RKO (cell line): ENCODE data around the gene VPS26B.
"Not testable (repeated sequence)": the region's sequence is repeated elsewhere in the genome, so short reads cannot be mapped to it uniquely, and the experiment has no call there.

ENCODE experiments used
- DNase-seq: peaks from one replicate; pipeline ENCODE4 v3.0.0-alpha.2; 2016; ENCODE audit warnings: low spot score

The VPS26B gene

GRCh38 chr11:134231958-134232659, 7.6 kb downstream of the VPS26B start:
- DNase-seq = no peak

- no peak for DNase-seq
These were observed 9.3 kb downstream of the VPS26B start for GRCh38 chr11:134233729-134234179.

- no peak for DNase-seq
These were observed 10.9 kb downstream of the VPS26B start for GRCh38 chr11:134235399-134235798.

DNA sequence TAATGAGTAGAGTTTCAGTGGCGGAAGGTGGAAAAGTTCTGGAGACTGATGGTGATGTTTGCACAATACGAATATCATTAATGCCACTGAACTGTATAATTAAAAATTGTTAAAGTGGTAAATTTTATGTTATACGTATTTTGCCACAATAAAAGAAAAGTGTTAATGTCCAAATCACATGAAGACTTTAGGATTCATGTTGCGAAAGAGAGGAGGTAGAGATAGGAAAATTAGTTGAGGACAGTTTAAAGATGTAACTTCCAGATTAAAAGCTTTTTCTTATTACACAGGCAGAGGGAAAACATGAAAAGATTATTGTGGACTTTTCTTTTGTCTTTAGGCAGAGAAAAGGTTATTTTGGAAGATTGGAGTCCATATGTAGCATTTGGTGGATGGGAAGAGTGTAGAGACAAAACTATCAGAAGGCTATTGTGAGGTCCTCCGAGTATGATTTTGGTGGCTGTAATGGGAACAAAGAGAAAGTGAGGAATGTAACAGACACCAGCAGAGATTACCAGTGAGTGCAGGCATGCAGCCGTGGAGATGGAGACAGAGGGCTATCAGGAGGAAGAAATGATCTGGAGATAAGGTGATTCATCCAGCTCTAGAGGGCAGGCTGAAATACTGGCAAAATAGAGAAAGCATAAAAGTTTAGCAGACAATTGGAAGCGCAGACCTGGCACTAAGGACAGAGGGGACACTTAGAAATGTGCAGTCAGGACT, 12.5 kb downstream of the VPS26B start:
- DNase-seq = no peak

- DNase-seq = no peak
These were observed 13.1 kb downstream of the VPS26B start for GRCh38 chr11:134237557-134237922.

DNA sequence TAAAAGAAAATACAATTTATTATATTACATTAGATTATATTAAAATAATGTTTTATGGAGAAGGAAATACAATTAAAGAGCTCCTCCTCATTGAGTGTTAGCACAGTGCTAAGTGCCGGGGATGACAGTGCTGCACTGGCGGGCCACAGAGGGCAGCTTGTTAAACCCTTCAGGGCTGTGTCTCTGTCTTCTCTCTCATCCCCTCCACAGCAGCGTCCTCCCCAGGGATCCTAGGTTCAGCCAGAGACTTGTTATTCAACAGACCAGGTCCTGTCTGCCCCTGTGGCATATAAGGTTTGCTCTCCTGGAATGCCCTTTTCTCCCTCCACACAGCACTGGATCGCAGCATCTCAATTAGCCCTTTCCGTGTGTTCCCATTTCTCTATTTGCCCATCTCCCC, 14.5 kb downstream of the VPS26B start:
- no peak for DNase-seq

DNA sequence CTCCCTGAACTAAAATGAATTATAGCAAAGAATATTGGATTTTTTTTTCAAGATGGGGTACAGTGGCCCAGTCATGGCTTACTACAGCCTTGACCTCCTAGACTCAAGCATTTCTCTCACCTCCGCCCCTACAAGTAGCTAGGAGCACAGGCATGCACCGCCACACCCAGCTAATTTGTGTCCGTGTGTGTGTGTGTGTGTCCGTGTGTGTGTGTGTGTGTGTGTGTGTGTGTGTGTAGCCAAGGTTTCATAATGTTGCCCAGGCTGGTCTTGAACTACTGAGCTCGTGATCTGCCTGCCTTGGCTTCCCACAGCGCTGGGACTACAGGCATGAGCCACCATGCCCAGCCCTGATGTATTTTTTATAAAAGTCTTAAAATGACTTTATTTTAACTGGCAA, 16.1 kb downstream of the VPS26B start:
- DNase-seq = no peak

GRCh38 chr11:134242376-134242775, 17.9 kb downstream of the VPS26B start:
- DNase-seq = no peak

- DNase-seq = no peak
These were observed 19.4 kb downstream of the VPS26B start for GRCh38 chr11:134243913-134244312.

DNA sequence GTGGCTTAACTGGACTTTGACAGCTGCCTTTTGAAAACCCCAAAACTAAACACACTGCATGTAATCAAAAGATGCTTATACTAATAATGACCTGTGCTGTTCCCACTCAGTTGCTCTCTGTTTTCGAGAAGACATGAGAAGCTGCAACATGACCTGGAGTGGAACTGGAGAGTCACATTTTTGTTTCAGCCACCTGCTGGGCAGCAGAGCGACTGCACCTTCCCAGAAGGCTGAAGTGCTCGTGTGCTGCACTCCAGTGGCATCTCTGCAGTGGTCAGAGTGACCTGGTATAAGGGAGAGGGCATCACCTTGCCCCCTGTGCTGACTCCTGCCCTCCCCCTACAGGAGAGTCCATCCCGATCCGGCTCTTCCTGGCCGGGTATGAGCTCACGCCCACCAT, 20.1 kb downstream of the VPS26B start:
- peak; percentile 59 for DNase-seq

DNA sequence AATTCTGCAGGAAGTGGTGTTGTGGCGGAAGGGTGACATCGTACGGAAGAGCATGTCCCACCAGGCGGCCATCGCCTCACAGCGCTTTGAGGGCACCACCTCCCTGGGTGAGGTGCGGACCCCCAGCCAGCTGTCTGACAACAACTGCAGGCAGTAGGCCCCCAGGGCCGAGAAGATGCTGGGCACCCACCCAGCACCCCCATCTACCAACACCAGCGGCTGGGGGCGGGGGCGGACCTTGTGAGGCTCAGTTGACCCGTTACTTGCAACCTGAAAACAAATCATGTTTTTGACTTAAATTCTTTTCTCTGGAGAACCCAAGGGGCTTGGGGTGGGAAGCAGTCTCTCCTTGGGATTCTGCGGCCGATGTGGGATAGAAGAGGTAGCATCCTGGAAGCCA, 21.0 kb downstream of the VPS26B start:
- no peak for DNase-seq

DNA sequence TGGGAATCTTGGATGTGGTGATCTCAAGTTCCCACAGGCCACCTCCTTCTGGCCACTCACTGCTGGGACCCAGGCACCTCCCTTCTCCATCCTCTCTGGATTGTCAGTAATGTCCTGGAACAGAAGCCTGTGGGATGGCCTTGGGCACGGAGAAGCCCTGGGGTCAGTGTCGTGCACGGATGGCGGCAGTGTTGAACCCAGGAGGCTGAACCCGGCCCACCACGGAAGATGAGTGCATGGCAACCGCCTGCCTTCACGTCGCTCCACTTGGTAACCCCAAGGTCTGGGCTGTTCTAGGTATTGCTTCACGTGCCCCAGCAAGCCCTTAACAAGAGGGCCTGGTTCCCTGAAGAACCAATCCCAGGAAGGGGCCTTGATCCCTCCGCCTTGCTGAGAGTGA, 21.6 kb downstream of the VPS26B start:
- no peak for DNase-seq

- no peak for DNase-seq
These were observed 22.2 kb downstream of the VPS26B start for GRCh38 chr11:134246678-134247077.

- no peak for DNase-seq
These were observed 24.5 kb downstream of the VPS26B start for GRCh38 chr11:134248910-134249480.

DNA sequence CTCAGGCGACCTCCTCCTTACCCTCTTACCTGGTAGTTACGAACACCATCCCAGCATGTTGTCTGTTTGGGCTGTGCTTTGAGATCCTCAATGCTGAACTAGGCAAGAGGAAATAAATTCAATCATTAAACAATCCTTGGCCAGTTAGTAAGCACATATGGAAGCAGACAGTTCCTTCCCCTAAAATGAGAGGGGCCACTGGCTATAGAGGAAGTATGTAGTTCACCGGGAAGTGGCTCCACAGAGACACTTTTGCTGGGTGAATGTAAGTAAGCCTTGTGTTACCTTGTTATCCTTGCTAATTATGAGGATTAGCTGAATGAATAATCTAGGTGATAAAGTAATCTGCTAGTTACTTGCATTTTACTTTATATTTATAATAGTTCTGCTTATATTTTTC, 25.8 kb downstream of the VPS26B start:
- no peak for DNase-seq

GRCh38 chr11:134250675-134251074, 26.2 kb downstream of the VPS26B start:
- DNase-seq = no peak

DNA sequence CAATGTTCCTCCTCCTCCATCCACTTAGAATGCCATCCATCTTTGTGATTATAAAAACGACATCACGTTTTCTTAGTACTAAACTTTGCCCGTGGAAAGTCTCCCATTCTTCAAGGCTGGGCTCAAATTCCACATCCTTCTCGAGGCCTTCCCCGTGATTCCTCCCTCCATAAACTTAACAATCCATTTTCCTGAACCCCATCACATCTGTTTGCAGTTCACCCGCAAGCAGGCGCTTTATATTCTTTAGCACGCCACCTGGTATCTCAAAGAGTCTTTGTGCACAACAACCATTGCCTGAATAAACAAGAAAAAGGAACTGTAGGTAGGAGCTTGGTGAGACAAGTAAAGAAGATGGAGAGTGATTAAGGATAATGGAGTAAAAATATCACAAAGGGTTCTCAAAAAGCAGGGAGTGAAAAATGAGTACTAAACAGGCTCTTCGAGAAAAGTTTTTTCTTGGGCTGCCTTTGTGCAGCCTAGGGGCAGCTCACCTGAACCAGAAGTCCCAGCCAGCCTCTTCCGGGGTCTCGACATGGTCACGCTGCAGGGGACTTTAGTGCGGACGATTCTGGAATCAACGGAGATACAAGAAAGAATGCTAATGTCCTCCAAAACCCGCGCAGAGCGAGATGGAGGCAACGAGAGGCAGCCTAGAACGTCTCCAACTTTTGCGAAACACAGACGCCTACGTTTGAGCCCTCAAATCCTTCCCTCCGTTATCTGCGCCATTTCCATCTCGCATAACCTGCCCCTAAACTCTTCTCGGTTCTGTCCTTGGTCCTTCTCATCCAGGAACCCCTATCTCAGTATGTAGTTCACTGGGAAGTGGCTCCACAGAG, 28.1 kb downstream of the VPS26B start:
- peak; percentile 7 for DNase-seq

- peak; percentile 97 for DNase-seq
These were observed 28.9 kb downstream of the VPS26B start, which contains the start of the genes ACAD8 and THYN1 for GRCh38 chr11:134253188-134253993. Gene ACAD8, plus strand, starts transcription at chr11:134253568. Its CDS starts 33 bp downstream, at chr11:134253601. Gene THYN1, minus strand, starts transcription at chr11:134253352. Its CDS starts 470 bp downstream, at chr11:134252882.

GRCh38 chr11:134254433-134255183, 30.1 kb downstream of the VPS26B start:
- DNase-seq = peak; percentile 19

GRCh38 chr11:134255184-134255561, 30.7 kb downstream of the VPS26B start:
- DNase-seq = not testable (repeated sequence)

GRCh38 chr11:134257101-134257500, 32.6 kb downstream of the VPS26B start:
- DNase-seq = no peak
